ENCODE results near the gene HARBI1.
"Not testable (repeated sequence)": the region's sequence is repeated elsewhere in the genome, so short reads cannot be mapped to it uniquely, and the experiment has no call there.

Gene HARBI1

GRCh38 chr11:46594785-46595184 lies 22.2 kb downstream of the HARBI1 start:
- no peak for DNase-seq

GRCh38 chr11:46594374-46594700 lies 22.7 kb downstream of the HARBI1 start:
- no peak for DNase-seq

- DNase-seq, result peak; percentile 93
Measured at GRCh38 chr11:46593550-46594373, 23.3 kb downstream of the HARBI1 start, which contains the start of gene AMBRA1. TSS of gene AMBRA1 (minus strand) at chr11:46594023. CDS start at chr11:46548380, 45,643 bp downstream.

GRCh38 chr11:46590740-46591605 lies 26.1 kb downstream of the HARBI1 start:
- DNase-seq, result no peak

- no peak for DNase-seq
Measured at GRCh38 chr11:46588915-46589314, 28.1 kb downstream of the HARBI1 start.

GRCh38 chr11:46588131-46588530 lies 28.9 kb downstream of the HARBI1 start:
- no peak for DNase-seq

- DNase-seq, result not testable (repeated sequence)
Measured at GRCh38 chr11:46583513-46583912, 33.5 kb downstream of the HARBI1 start.

- no peak for DNase-seq
Measured at GRCh38 chr11:46582588-46582987, 34.4 kb downstream of the HARBI1 start.

- DNase-seq, result no peak
Measured at GRCh38 chr11:46577058-46577457, 40.0 kb downstream of the HARBI1 start.

GRCh38 chr11:46574656-46575055 lies 42.4 kb downstream of the HARBI1 start:
- no peak for DNase-seq

- DNase-seq, result no peak
Measured at GRCh38 chr11:46570790-46571398, 46.1 kb downstream of the HARBI1 start.

GRCh38 chr11:46565232-46565840 lies 51.7 kb downstream of the HARBI1 start:
- no peak for DNase-seq

- no peak for DNase-seq
Measured at GRCh38 chr11:46564459-46564858, 52.6 kb downstream of the HARBI1 start.

- no peak for DNase-seq
Measured at GRCh38 chr11:46562527-46562926, 54.5 kb downstream of the HARBI1 start.

GRCh38 chr11:46560300-46560991 lies 56.6 kb downstream of the HARBI1 start:
- DNase-seq, result no peak

- DNase-seq, result no peak
Measured at GRCh38 chr11:46559815-46560214, 57.2 kb downstream of the HARBI1 start.

- DNase-seq, result no peak
Measured at GRCh38 chr11:46557684-46558151, 59.3 kb downstream of the HARBI1 start.

- no peak for DNase-seq
Measured at GRCh38 chr11:46555267-46556054, 61.6 kb downstream of the HARBI1 start.

- no peak for DNase-seq
Measured at GRCh38 chr11:46554213-46555147, 62.5 kb downstream of the HARBI1 start.

- no peak for DNase-seq
Measured at GRCh38 chr11:46553814-46554212, 63.2 kb downstream of the HARBI1 start.
